NCI-H146 (cell line): ENCODE measurements around the gene TBX10.
A peak's percentile ranks its signal among the peaks of the same experiment; 100 is the strongest.
"Not testable (repeated sequence)": the region's sequence is repeated elsewhere in the genome, so short reads cannot be mapped to it uniquely, and the experiment has no call there.

Experiments used
- DNase-seq: peaks from one replicate; lab custom pipeline; 2025; lab: John Stamatoyannopoulos, UW

TBX10 gene

DNA sequence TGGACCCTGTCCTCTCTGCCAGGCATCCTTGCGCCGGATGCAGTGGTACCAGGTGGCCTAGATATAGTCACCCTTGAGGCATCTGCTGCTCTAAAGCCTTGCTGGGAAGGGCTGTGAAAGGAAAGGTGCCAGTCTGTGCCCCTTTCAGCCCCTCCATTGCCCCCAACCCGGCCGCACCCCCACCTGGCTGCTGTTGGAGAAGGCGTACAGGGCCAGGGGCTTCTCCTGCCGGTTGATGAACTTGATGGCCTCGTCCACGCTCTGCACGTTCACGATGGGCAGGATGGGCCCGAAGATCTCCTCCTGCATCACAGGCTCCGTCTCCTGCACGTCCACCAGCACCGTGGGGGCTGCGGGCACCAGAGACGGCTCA, 24.6 kb upstream of the TBX10 start:
- no peak for DNase-seq

DNA sequence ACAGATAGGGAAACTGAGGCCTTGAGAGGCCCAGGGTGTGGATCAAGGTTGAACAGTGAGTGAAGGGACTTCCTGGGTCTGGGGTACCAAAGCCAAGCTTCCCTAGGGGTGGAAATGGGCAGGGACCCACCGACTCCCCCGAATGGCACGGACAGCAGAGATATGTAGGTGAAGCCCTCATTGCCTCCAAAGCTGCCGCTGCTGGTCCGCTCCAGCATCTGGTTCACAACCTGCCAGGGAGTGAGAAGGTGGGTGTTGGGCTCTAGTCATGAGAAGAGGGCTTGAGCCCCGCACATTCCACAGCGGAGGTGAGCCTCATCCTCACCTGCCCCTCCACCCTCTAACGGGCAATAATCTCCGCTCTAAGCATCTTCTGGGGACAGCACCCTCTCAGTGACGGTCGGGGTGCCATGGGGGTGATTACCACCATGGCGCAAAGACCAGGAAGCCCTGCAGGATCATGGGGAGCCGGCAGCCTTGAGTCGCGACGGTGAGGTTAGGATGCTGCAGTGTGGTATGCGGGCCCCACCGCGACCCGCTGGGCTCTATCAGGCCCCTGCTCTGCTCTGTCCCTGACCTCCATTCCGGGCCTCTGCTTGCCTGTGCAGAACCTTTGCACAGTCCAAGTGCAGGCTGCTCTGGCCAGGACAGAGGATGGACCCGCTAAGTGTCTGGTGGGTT, 24.1 kb upstream of the TBX10 start:
- no peak for DNase-seq

DNA sequence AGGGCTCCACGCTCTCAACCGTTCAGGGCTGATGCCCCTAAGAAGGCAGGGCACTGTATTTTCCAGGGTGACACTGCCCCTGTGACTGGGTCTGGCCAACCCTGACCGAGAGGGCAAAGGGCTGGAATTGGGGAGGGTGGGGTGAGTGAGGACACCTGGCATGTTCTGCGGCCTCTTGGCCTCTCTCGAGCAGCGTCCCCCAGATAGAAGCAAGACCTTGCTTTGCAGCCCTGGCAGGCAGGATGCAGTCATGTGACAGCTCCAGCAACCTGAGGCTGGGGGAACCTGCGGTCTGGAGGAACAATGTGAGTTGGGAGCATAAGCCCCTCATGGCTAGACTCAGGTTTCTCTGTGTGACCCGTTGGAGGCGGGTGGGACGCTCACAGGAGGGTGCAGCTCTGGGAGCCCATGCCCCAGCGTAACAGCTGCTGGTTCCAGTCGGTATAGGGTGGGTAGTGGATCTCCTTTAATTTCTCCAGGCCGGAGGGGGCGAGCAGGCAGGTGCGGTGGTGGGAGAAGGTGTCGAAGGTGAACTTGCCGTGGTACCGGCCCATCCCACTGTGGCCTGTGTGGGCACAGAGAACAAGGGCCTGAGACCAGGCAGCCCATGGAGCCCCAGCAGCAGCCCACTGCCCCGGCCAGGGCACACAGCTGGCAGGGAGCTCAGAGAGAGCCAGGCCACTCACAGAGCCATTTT, 23.4 kb upstream of the TBX10 start:
- DNase-seq, result no peak

DNA sequence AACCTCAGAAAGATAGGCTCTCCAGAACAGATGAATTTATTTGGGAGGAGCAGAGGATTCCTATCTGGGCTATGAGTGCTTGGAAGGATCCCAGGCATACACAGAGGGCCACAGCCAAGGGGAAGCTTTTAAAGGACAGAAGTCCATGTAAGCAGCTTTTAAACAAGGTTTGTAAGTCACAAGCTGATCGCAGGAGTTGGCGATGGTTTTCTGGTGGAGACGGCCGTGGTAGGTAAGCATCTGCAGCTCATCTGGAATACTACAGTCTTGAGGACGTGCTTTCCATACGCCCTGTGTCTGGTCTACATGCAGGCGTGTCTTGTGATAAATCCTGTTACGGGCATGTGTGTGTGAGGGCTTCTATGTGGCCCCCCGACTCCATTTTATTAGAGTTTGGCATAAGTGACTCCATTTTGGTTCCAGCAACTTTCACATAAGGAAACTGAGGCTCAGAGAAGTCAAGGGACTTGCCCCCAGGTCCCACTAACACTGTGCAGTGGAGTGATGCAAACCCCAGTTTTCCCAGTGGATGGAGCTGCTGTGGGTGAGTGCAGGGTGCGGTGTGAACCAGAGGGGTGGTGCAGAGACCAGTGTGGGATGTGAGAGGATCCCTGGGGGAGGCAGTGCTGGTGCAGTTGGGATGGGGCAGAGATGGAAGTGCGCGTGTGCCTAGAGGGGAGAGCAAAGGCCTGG, 22.7 kb upstream of the TBX10 start:
- DNase-seq, result no peak

DNA sequence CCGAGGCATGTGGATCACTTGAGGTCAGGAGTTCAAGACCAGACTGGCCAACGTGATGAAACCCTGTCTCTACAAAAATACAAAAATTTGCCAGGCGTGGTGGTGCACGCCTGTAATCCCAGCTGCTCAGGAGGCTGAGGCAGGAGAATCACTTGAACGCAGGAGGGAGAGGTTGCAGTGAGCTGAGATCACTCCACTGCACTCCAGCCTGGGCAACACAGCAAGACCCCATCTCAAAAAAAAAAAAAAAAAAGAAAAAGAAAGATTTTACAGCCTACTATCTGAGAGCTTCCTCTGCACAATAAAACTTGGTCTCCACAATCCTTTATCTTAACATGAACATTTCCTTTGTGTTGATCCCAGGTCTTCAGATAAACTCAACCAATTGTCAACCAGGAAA, 21.2 kb upstream of the TBX10 start:
- not testable (repeated sequence) for DNase-seq

DNA sequence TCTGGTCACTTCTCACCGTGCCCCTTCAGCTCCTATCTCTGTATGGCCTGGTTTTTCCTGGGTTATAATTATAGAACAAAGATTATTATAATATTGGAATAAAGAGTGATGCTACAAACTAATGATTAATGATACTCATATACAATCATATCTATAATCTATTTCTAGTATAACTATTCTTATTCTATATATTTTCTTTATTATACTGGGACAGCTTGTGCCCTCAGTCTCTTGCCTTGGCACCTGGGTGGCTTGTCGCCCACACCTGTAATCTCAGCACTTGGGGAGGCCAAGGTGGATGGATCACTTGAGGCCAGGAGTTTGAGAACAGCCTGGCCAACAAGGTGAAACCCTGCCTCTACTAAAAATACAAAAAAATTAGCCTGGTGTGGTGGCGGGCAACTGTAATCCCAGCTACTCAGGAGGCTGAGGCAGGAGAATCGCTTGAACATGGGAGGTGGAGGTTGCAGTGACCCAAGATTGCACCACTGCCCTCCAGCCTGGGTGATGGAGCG, 20.1 kb upstream of the TBX10 start:
- not testable (repeated sequence) for DNase-seq

DNA sequence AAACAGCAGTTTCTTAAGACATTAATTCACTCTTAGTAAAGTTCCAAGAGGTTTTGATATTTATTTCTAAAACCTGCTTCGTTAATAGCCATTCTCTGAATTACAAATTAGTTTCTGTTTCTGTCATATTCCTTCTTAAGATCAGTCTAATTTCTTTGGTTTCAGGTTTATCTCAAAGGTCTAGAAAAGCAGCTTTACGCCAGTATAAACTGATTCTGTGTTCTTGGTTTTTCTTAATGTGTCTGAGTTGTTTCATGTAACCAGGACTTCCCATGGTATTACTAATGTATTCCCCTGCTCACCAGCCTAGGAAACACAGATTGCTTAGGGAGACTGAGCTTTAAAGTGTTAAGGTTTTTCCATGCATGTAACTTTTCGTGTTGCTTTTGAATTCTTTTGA, 17.7 kb upstream of the TBX10 start:
- DNase-seq, result no peak

DNA sequence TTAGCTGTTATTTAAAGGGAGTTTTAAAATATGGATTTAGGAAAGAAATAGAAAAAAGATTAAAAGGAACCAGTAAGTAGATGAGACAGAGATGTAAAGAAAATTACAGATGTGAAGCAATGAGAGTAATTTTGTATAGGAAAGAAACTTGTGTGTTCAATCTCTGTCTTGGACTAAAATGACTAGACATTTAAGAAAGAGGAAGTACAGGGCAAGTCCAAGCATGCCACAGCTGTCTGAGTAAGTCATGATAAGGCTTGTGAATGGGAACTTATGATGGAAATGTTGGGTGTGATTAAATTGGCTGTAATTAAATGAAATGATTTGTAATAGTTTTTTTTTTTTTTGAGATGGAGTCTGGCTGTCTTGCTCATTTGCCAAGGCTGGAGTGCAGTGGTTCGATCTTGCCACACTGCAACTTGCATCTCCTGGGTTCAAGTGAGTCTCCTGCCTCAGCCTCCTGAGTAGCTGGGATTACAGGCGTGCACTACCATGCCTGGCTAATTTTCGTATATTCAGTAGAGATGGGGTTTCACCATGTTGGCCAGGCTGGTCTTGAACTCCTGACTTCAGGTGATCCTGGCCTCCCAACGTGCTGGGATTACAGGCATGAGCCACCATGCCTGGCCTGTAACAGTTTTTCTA, 16.8 kb upstream of the TBX10 start:
- no peak for DNase-seq

DNA sequence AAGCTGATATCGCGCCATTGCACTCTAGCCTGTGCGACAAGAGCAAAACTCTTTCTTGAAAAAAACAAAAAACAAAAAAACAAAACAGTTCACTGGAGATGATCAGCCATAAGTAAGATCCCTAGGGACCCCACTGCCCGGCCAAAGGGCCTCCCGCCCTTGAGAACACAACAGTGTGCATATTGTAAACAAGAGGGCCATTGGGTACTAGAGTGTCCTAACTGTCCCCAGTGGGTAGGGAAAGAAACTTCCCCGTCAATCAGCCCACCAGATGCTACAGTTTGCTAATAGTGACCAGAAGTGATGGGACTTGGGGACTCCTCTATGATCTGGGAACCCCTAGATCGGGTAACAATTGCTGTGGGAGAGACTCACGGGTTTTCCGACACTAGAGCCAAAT, 14.7 kb upstream of the TBX10 start:
- DNase-seq, result no peak

DNA sequence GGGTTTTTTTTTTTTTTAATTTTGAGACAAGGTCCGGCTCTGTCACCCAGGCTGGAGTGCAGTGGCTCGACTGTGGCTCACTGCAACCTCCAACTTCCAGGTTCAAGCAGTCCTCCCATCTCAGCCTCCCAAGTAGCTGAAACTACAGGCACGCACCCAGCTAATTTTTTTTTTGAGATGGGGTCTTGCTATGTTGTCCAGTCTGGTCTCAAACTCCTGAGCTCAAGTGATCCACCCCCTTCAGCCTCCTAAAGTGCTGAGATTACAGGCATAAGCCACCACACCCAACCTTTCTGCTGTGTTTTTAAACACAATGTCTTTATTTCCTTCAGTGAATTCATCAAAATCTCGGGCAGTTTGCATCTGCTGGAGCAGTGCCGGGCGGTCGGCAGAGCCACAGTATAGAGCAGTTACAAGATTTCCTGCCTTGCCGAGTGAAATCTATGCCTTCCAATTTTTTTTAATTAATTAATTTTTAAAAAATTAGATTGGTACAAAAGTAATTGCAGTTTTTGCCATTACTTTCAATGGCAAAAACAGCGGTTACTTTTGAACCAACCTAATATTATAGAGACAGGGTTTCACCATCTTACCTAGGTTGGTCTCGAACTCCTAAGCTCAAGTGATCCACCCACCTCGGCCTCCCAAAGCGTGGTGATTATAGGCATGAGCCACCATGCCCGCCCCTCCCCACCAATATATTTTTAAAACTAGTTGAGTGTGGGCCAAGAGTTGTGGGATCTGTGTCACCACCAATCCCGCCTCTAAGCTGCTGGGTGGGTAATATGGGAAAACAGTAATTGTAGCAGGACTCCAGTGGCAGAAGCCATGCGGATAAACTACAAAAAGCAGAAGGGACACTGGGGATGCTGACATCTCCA, 13.6 kb upstream of the TBX10 start:
- no peak for DNase-seq

DNA sequence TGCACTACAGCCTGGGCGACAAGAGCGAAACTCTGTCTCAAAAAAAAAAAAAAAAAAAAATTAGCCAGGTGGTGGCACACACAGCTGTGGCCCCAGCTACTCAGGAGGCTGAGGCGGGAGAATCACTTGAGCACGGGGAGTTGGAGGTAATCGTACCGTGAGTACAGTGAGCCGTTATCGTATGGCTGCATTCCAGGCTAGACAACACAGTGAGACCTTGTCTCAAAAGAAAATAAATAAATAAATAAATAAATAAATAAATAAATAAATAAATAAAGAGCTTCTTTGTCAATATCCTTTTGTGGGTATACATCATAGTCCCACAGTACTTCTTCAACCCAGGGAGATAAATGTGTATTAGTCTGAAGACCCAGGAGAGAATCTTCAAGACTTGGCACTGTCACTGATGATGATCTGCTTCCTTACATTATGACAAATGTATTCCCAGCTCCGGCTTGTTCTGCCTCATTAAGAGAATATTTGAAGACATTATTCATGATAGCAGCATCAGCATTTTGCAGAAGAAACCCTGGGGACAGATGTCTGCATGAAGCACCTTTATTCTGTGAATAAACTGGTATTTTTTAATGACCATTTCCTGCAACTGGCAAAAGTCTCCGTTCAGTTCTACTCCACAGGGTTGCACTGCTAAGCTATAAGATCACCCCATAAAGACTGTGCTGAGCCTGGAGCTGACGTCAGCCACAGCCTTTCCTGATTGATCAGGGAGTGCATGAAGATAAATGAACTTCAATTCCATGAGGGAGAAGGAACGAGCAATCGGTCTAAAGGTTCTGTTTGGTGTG, 12.6 kb upstream of the TBX10 start:
- DNase-seq, result no peak

DNA sequence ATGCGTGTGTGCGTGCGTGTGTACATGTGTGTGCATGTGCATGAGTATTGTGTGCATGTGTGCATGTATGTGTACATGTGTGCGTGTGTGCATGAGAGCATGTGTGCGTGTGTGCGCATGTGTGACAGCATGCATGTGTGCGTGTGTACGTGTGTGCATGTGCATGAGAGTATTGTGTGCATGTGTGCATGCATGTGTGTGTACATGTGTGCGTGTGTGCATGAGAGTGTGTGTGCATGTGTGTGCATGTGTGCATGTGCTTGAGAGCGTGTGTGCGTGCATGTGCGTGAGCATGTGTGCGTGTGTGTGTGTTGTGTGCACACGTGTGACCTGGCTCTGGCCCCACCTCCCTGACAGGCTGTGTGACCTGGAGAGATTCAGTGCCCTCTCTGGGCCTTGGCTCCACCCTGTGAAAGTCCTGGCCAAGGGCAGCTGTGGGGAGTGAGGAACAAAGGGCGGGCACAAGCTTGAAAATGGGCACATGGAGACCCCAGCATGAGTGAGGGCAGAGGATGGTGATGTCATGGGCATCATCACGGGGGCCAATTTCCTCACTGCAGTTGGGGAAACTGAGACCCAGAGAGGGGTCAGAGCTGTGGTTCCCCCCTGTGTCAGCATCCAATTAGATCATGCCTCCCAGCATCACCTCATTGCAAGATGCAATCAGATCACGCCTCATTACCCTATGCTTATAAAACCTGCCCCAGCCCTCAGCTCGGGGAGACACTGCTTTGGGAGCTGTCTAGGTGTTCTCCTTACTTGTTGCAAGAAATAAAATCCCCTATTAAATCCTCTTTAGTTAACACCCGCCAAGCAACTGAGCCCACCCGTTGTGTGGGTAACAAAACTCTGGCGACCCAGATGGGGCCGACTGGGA, 10.3 kb upstream of the TBX10 start:
- no peak for DNase-seq

DNA sequence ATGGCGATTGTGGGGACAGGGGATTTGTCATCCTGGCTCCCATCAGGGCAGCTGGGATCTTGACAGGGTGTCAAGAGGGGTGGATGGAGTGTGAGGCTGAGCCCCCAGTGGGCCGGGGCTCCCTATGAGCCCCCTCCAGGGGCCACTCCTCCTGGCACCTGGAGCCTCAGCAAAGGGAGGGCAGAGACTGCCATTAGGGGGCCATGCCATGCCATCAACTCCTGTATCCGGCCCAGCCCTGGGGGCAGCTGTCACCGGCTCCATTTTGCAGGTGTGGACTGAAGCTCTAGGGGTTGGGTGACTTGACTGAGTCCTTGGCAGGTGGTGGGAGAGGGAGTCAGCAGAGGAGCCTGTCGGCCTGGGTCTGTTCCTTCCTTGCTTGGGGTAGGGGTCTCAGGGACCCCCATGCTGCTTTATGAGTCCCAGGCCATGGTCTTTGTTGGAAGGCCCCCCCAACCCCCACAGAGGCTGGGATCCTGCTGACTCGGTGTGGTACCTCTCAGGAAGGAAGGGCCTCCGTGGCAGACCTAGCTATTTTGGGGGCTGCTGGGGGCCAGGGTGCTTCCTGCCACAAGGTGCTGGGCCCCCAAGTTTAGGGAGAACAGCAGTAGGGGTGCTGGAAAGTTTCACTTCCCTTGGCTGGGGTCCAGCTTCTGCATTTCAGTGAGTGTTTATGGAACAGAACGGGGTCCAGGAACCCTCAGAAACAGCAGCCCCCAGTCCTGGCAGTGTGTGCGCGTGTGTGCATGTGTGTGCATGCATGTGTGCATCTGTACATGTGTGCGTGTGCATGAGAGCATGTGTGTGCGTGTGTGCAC, 9.4 kb upstream of the TBX10 start:
- DNase-seq, result no peak

DNA sequence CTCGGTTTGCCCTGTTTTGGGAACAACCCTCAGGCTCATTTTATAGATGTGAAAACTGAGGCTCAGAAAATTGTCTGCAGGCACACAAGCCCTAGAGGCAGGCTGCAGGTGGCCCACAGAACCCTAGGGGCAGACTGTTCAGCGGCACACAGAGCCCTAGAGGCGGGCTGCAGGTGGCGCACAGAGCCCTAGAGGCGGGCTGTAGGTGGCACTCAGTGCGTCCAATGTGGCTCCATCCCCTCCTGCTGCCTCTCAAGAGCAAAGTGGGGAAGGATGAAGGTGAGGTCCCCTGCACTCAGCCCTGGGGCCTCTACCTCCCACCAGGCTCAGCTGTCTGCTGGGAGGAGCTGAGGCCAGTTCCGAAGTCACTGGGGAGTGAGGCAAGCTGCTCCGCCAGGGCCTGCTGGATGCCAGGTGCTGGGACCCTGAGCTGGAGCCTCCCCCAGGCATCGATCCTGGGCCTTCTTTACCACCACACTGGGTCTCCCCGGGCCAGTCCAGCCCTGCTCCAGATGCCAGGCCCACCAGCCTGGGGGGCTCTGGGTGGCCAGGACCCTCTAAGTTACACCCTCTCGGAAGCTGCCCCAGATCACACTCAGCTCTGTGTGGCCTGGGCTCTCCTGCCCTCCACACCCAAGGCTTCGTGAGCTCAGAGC, 8.7 kb upstream of the TBX10 start:
- DNase-seq, result peak; percentile 66

DNA sequence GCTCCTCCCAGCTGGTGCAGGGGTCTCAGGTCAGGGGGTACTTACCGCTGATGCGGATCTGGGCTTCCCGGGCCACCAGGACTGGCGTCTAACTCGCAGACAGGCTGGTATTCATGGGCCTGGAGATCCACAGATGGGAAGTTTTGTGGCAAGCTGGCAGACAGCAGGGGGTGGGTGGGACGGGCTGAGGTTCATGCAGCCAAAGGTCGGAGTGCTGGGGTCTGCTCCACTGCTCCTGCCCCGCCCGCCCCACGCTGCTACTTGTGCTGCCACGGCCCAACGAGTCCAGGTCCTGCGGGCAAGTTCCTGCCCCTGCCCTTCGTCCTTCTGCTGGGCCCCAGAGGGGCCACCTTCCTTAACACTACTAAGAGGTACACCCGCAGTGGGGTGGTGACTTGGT, 7.9 kb upstream of the TBX10 start:
- no peak for DNase-seq

DNA sequence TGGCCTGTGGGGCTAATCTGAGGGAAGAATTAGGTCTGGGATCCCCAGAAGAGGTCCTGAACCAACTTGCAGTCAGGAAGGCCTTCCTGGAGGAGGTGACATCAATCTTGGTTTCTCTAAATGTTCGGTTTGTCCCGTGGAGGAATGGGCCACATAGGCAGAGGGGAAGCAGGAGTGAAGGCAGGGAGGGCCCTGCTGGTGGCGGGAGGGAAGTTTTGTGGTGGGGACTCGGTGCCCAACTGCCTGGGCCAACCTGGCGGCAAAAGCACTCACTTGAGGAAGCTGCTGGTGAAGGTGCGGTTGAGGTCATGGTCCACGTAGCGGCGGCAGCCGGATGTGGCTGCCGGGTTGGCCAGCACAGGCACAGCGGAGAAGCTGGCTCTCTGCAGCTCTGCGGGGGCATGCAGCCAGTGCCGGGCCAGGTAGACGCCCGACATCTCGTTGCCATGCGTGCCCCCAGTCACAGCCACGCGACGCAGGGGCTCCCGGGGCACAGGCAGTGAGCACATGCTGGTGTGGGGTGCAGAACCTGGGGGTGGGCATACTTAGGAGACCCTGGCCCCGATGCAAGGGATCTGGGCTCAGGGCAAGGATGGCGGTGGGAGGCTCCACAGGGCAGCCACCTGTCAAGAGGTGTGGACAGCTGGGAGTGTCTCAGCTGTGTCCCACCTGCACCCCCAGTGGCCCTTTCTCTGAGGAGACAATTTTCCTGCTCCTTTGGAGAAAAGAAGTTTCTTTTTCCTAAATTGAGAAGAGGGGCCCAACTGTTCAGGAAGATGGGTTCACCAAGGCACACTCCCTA, 7.2 kb upstream of the TBX10 start:
- no peak for DNase-seq
